ENCODE data around the gene PPARG.

- no peak for TF ChIP-seq HCFC1 (IDR thresholded peaks at IDR 0.05; ENCODE audit: low read depth, low read length)
- no peak for TF ChIP-seq TCF7L2 (IDR thresholded peaks at IDR 0.05; ENCODE audit: low read depth, low read length)
- no peak for TF ChIP-seq NFYB (CRISPR knock-in tag; IDR thresholded peaks at IDR 0.05)
- TF ChIP-seq RFX5 (IDR thresholded peaks at IDR 0.05; ENCODE audit: low read depth, low read length) = no peak
- TF ChIP-seq HDAC2 (CRISPR knock-in tag; IDR thresholded peaks at IDR 0.05) = no peak
- TF ChIP-seq GABPB1 (CRISPR knock-in tag; IDR thresholded peaks at IDR 0.05) = no peak
These were observed 135.9 kb downstream of the PPARG start for GRCh38 chr3:12424635-12425319.

Data from HepG2 (cell line).